Hematopoietic multipotent progenitor cell treated with erythropoietin and hydrocortisone succinate and interleukin-3 and kit ligand, for 15 days (in vitro differentiated cells): Measurements from ENCODE around the gene SNX5.
"Not testable (repeated sequence)": the region's sequence is repeated elsewhere in the genome, so short reads cannot be mapped to it uniquely, and the experiment has no call there.

Experiments
- DNase-seq: peaks from one replicate; pipeline ENCODE4 v3.0.0-alpha.2; 2015; ENCODE audit warnings: low spot score

The SNX5 gene

DNA sequence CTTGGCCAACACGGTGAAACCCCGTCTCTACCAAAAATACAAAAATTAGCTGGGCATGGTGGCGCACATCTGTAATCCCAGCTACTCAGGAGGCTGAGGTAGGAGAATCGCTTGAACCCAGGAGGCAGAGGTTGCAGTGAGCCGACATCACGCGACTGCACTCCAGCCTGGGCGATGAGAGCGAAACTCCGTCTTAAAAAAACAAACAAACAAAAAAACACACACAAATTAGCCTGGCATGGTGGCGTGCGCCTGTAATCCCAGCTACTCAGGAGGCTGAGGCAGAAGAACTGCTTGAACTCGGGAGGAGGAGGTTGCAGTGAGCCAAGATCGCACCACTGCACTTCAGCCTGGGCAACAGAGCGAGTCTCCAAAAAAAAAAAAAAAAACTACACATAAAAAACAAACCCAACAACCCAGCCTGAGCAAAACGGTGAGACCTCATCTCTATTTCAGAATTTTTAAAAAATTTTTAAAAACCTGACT is 8.2 kb downstream of the SNX5 start:
- DNase-seq: not testable (repeated sequence)

DNA sequence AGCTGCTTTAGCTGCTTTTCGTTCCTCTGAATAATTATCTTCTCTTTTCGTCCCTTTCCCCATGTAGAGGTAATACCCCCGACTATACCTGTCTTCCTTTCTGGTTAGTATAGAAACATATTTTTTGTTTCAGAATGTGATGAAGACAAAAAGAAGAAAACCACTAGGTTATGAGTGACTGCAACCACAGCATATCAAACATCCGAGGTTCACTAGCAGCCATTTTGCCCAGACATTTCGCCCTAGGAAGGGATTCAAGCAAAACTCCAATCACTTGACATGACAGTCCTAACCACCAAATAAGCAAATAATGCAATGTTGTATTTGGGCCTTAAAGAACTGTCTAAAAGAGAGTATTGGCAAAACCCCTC is 9.4 kb downstream of the SNX5 start:
- no peak for DNase-seq

DNA sequence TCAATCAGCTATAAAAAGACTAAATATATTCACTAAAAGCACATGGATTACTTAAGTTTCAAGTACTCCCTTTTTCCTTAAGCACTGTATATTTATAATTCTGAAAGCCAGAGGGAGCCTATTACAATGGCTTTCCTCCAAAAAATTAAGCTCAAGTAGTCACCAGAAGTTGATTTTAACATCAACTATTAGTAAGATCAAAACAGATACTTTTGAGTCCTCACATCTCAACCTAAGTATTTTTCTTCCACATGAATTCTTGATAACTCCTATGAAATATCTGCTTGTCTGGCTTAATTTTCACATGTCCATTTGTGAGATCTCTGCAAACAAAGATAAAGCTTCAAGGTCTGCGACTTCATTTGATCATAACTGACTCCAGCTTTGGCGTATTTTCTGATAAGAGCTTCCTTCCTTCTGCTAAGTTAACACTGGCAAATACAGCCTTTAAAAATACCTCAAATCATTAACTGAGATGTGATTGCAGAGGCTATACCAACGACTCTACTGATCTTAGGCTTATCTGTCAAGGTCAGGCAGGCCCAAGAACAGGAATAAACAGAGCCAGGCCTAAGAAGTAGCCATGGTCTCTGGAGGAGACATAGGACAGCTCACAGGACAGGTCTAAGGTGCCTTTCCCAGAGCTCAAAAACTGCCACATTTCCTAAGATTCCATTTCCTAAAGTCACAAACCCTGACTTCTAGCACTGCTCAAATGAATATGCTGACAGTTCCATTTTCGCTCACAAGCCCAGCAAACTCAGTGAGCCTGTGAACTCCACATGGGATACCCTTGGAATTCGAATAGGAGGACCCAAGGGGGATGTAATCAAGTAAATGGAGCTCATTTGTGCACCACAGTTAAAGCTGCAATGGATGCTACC is 10.0 kb downstream of the SNX5 start:
- peak; percentile 43 for DNase-seq

DNA sequence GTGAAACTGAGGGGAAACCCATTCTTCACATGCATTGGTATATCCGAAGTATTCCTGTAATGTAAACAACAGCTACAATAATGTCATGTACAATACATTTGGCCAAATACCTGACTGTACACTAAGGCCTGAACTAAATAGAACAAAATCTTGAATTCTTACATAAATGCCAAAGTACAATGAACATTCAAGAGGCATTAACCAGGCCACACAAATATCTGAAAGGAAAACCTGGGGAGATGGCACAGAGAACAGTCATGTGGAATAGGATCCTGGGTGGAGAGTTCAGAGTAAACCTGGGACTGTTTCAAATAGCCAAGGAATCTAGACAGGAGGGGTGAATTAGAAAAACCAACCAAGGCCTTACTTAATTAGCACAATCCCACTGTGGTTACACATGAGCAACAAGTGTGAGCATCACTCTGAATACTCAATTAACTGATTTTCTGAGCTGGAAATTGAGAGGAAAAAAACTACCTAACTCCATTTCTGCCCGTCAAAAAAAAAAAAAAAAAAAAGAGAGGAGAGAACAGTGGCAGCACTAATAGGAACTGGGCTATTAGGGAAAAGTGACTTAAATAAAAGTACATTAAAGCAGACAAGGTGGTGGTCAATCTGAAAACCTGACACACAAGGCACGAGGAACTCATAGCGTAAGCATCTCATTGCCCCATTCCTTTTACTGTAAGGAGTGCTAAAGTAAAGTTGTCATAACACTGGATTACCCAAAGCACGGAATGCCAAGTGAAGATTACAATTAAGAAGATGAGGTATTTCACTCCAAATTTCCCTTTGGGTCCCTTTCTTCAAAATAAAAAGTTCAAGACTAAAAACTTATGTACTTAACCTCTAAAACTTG is 10.9 kb downstream of the SNX5 start:
- no peak for DNase-seq

- no peak for DNase-seq
Measured at GRCh38 chr20:17956099-17956685, 12.4 kb downstream of the SNX5 start.

DNA sequence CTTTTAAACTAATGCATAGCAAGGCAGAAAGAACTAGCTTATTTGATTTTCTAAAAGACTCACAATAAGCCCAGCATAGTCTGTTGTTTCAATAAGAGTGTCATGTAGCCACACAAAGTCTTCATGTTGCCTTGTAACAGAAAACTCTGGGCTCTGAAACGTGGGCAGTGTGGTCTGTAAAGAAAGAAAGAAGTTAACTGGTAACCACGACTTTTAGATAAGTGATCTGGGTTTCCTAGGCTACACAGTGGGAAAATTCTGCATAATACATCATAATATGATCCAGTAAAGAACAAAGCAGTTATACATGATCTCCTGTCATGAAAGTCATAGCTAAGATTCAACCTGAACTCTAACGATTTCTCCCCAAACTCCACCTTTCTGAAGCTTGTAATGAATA is 13.3 kb downstream of the SNX5 start:
- DNase-seq: no peak

- no peak for DNase-seq
Measured at GRCh38 chr20:17953935-17954334, 14.7 kb downstream of the SNX5 start.

DNA sequence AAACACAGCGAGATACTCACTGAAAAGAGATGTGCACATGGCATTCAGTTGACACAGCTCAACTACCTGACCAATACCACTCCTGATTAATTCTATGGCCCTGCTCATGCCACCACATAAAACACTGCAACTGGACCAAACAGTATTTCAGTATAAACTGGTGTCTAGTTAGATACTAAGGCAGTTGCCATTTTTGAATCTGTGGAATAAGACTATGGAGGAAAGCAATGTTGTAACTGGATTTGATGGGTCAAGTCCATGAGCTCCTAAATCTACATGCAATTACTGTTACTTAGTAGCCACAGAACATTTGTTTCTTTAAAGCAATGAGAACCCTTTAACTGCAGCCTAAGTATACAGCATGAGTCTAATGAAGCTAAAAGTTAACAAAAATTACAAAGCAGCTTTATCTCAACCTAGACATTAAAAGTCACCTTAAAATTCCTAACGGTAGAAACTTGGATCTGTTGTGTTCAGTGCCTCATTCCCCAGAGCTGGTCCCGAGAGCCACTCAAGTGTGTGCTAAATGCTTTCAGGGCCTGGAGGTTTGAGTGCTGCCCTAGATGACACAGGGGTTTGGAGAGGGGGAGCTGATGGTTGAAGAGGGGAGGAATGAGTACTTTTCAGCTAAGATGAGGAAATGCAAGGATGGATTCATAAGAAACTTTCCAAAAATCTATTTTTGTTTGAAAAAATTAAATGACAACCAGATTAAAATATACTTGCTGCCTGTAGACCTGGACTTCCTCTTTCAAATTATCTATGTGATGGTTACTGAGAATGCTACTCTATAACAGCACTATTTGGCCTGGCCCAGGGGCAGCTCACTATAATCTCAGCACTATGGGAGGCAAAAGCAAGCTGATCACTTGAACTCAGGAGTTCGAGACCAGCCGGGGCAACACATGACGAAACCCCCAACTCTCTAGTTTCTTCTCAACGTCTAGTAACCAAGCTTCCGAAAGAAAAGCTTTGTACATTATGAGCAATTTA is 15.6 kb downstream of the SNX5 start:
- DNase-seq: no peak

GRCh38 chr20:17951323-17951722 is 17.3 kb downstream of the SNX5 start:
- DNase-seq: no peak

DNA sequence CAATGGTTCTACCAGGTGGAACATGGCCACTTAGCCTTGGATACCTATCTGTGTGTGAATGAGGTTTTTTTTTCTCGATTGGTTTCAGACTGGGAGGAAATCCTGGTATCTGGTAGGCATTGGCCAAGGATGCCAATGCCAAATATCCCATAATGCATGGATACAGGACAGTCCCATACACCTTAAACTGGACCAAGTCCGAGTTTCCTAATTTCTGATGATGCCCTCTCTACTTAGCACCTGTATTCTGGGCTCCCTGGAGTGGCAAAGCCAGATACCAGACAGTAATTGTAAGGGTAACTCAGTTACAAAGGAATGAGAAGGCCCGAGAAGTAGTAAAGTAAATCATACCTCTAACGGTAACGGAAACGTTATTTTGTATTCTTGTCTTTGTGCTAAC is 17.9 kb downstream of the SNX5 start:
- no peak for DNase-seq

DNA sequence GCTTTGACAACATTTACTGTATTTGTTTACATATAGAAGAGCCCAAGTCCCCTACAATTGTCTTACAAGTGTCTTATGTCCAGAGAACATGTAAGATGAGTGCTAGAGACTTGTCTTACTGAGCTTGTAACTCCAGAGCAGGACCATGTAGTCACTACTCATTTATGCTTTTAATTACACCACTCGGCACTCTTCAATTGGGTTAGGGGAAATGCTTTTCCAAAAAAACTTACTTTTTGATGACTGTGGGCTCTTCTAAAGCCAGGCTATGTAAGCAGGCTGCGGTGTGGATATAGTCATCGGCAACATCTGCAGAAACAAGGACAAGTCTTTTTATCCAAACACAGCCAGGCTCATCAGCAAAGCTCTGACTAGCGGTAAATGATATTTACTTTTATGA is 18.7 kb downstream of the SNX5 start:
- DNase-seq: no peak

DNA sequence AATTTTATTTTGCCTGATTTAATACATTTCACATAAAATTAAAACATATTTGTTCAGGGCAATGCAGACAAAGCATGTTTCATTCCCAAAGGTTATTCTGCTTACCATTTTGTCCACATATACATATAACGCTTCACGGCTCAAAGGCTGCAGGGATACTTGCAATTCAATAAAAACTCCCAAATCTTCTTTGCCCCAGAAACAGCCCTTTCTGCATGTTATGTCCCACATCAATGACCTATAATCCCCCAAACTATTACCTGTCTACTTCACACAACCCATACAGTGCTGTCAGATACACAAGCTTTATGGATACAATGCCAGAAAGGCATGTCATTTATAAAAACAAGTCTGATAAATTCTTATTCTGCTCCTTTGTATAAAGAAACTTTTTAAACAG is 20.2 kb downstream of the SNX5 start:
- DNase-seq: no peak

DNA sequence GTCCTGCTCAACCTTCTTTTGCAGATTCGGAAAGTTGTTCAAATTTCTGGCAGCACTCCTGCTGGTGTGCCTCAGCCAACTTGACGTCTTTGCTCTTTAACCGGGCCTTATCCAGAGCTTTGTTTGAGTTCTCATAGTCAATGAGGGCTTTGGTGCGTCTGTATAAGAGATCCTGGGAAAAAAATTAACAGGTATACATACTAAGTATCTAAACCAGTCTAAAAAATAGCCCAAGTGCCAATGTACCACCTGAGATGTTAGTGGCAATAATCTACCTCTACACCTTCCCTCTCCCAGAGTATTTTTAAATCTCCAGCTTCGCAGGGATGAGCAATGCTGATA is 21.1 kb downstream of the SNX5 start:
- DNase-seq: no peak

DNA sequence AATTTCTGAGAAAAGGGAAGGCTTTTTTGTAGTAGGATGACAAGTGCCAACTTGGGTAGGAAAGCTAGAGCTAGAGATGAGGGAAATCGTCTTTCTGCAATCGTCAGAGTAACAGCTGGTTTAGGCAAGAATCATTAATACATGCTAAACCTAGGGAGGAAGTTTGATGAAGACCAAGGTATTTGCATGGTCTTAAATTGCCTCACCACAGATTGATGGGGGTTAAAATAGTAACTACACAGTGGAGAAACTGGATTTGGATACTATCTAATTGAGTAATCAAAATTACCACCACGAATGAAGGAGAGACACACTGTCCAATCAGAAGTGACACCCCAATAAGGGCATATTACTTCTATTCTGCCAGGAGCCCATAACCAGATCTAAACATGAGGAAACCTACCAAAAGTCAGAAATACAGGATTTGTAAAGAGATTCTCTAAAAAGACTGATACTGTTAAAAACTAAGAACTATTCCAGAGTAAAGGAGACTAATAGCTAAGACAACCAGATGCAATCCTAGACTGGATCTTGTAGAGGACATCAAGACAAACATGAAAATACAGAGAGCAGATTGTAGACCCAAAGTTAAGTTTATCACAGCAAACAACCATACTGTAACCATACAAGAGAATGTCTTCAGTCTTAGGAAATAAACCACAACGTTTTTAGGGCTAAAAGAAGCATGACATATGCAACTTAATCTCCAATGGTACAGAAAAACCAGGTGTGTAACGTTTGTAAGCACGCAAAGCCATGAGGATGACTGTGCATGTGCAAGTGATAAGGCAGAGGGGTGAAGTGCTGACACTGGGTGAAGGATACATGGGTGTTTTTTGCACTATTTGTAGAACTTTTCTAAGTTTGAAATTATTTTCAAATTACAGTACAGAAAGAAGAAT is 21.8 kb downstream of the SNX5 start:
- no peak for DNase-seq

- DNase-seq: no peak
Measured at GRCh38 chr20:17946040-17946439, 22.6 kb downstream of the SNX5 start.

DNA sequence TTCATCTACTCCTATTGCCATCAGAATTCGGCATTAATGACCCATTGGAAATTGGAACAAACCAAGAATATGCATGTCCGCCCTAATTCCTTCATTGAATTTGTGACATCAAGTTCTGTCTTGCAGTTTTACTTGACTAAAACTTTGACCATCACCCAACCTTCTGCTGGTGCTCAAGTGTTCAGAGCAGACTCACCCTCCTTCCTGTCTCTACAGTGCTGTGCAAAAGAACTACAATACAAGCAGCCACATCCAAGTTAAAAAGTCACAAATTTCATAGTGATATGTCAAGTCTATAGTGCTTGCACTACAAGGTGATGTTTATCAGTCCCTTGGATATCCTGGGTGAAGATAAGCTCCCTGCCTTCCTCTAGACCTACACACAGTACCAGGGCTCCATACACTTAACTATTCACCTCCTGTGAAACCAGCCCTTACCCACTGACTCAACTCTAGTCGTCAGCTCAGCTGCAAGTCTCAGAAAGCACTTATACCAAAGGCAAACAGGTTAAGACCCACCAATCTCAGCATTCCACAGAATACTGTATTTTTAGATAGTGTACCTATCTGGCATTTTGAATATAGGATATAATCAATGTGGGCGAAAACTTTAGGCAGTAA is 23.6 kb downstream of the SNX5 start:
- no peak for DNase-seq

- no peak for DNase-seq
Measured at GRCh38 chr20:17943343-17943742, 25.3 kb downstream of the SNX5 start.

DNA sequence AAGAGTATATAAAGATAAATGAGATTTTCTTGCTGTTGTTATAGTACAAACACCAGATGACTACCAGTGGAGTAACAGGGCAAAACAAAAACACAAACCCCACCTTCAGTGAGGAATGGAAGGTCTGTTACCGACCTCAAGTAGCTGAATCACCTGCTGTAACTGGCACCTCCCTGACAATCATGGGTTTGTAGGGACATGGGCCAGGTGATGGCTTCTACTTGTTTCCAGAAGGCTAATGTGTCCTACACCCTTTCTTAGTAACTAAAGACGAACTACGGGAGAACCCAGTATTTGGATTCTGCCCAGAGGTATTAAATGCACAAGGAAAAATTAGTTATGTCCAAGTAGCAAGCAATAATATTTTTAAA is 26.8 kb downstream of the SNX5 start:
- no peak for DNase-seq

- DNase-seq: no peak
Measured at GRCh38 chr20:17941087-17941825, 27.3 kb downstream of the SNX5 start.
